IMR-90 (cell line): ENCODE results near the gene ZNF518B. TPM values are rescaled to one million over a fixed set of nuclear protein-coding genes. Genes with fewer than 3 reads are reported as not detected.

ENCODE experiments used
- ATAC-seq: fragments of 200-7000 bp; cut with Tn5 transposase; 2 replicates; pipeline ENCODE4 v1.9.1; 2020; ENCODE audit warnings: low read depth, mild to moderate bottlenecking, moderate library complexity
- BruUV-seq: library from RNA; stranded (reverse); fragments of 400-500 nt; replicated peaks from 2 replicates; lab custom pipeline; 2021; lab: Mats Ljungman, UMichigan
- CTCF ChIA-PET: fragments of 300-600 bp; formaldehyde crosslinking; extraction: SDS; loops from one replicate; lab custom pipeline; 2021; ENCODE audit warnings: antibody characterized with exemption; lab: Yijun Ruan, JAX
- POLR2A ChIA-PET: fragments of 300-600 bp; sonication (Branson Sonifier 250); formaldehyde crosslinking; loops from one replicate; lab custom pipeline; 2022; ENCODE audit warnings: antibody characterized with exemption; ENCODE audit not compliant: unreplicated experiment; lab: Charles Lee
- DNase-seq: peaks from one replicate; pipeline ENCODE4 v3.0.0; 2013
- H2AFZ ChIP-seq: replicated peaks from 2 replicates; pipeline ENCODE3; 2013; ENCODE audit warnings: low read length, mild to moderate bottlenecking; ENCODE audit not compliant: poor library complexity
- H2AK5ac ChIP-seq: 2 replicates; pipeline ENCODE4 v1.6.1; 2013; ENCODE audit warnings: low read depth, low read length, inconsistent platforms
- H2AK9ac ChIP-seq: replicated peaks from 2 replicates; pipeline ENCODE3; 2013; ENCODE audit warnings: mild to moderate bottlenecking, low read depth, low read length, moderate library complexity; ENCODE audit not compliant: poor library complexity
- H2BK120ac ChIP-seq: 2 replicates; pipeline ENCODE4 v1.6.1; 2013; ENCODE audit warnings: low read depth, low read length, inconsistent platforms
- H2BK15ac ChIP-seq: 3 replicates; pipeline ENCODE4 v1.6.1; 2013; ENCODE audit warnings: low read depth, low read length, inconsistent platforms
- H2BK20ac ChIP-seq: 2 replicates; pipeline ENCODE4 v1.6.1; 2013; ENCODE audit warnings: low read depth, mild to moderate bottlenecking, inconsistent platforms, low read length, moderate library complexity
- H2BK5ac ChIP-seq: 2 replicates; pipeline ENCODE4 v1.6.1; 2013; ENCODE audit warnings: mild to moderate bottlenecking, low read depth, low read length, inconsistent platforms; ENCODE audit not compliant: poor library complexity, severe bottlenecking
- H3K14ac ChIP-seq: replicated peaks from 2 replicates; pipeline ENCODE4 v1.6.1; 2013; ENCODE audit warnings: low read depth, low read length, inconsistent platforms
- H3K18ac ChIP-seq: 2 replicates; pipeline ENCODE4 v1.6.1; 2013; ENCODE audit warnings: low read depth, low read length, control low read depth
- H3K23ac ChIP-seq: 2 replicates; pipeline ENCODE4 v1.6.1; 2013; ENCODE audit warnings: low read depth, low read length, inconsistent platforms
- H3K27ac ChIP-seq: 2 replicates; pipeline ENCODE4 v1.5.1; 2013; ENCODE audit warnings: mild to moderate bottlenecking, control low read depth, low read length; ENCODE audit not compliant: insufficient read depth
- H3K27me3 ChIP-seq: 2 replicates; pipeline ENCODE4 v1.6.1; 2013; ENCODE audit warnings: low read length; ENCODE audit not compliant: control insufficient read depth, insufficient read depth
- H3K36me3 ChIP-seq: 2 replicates; pipeline ENCODE4 v1.6.1; 2013; ENCODE audit warnings: low read length, mixed read lengths; ENCODE audit not compliant: control insufficient read depth, insufficient read depth
- H3K4ac ChIP-seq: 2 replicates; pipeline ENCODE4 v1.6.1; 2013; ENCODE audit warnings: low read depth, low read length, inconsistent platforms
- H3K4me1 ChIP-seq: 2 replicates; pipeline ENCODE4 v1.6.1; 2013; ENCODE audit warnings: low read length, mixed read lengths; ENCODE audit not compliant: control insufficient read depth, insufficient read depth
- H3K4me2 ChIP-seq: 2 replicates; pipeline ENCODE4 v1.6.1; 2013; ENCODE audit warnings: low read depth, mild to moderate bottlenecking, control low read depth, low read length, moderate library complexity
- H3K4me3 ChIP-seq: 2 replicates; pipeline ENCODE4 v1.5.1; 2013; ENCODE audit warnings: low read depth, mild to moderate bottlenecking, control low read depth, low read length, moderate library complexity; ENCODE audit not compliant: insufficient read depth
- H3K56ac ChIP-seq: 2 replicates; pipeline ENCODE4 v1.6.1; 2013; ENCODE audit warnings: low read length, inconsistent platforms; ENCODE audit not compliant: insufficient read depth; ENCODE audit errors: extremely low read depth
- H3K79me1 ChIP-seq, 2 experiments: 2 replicates each; pipeline ENCODE4 v1.6.1; 2013; ENCODE audit warnings: low read length in 2 of 2, inconsistent platforms in 1 of 2, low read depth in 1 of 2
- H3K9ac ChIP-seq: 2 replicates; pipeline ENCODE4 v1.6.1; 2013; ENCODE audit warnings: low read depth, low read length, control low read depth
- H3K9me1 ChIP-seq: 2 replicates; pipeline ENCODE4 v1.6.1; 2013; ENCODE audit warnings: low read length, inconsistent platforms; ENCODE audit not compliant: insufficient read depth
- H3K9me3 ChIP-seq: 2 replicates; pipeline ENCODE4 v1.6.1; 2013; ENCODE audit warnings: low read length; ENCODE audit not compliant: control insufficient read depth, insufficient read depth
- H4K20me1 ChIP-seq: 2 replicates; pipeline ENCODE4 v1.6.1; 2013; ENCODE audit warnings: low read length, inconsistent platforms; ENCODE audit not compliant: insufficient read depth
- H4K5ac ChIP-seq: 2 replicates; pipeline ENCODE4 v1.6.1; 2013; ENCODE audit warnings: mild to moderate bottlenecking, low read depth, low read length, control low read depth
- H4K8ac ChIP-seq, 2 experiments: 2 replicates each; pipeline ENCODE4 v1.6.1; 2013; ENCODE audit warnings: low read depth in 2 of 2, low read length in 2 of 2, control low read depth in 1 of 2, inconsistent platforms in 1 of 2
- H4K91ac ChIP-seq: 2 replicates; pipeline ENCODE4 v1.6.1; 2013; ENCODE audit warnings: low read depth, low read length, inconsistent platforms; ENCODE audit not compliant: insufficient read depth
- RAD21 ChIP-seq: IDR thresholded peaks from 2 replicates; pipeline ENCODE4 v1.6.1; 2012; ENCODE audit warnings: low read length, improper control_type of control experiment
- SMC3 ChIP-seq: fragments of 150-350 bp; IDR thresholded peaks from 2 replicates; pipeline ENCODE4 v1.6.1; 2016; ENCODE audit warnings: low read depth, mild to moderate bottlenecking, antibody characterized with exemption, low read length, moderate library complexity
- WGBS, 2 experiments: methylation state at CpG; one replicate each; pipeline versions ENCODE4 v1.1.5 to v1.1.7; 2013; ENCODE audit warnings: missing lambda C conversion rate in 2 of 2; ENCODE audit not compliant: insufficient read length in 1 of 2; ENCODE audit errors: extremely low coverage in 2 of 2; 5-methylcytosine and 5-hydroxymethylcytosine counted together
- dilution Hi-C: fragments of 300-500 bp; cut with HindIII; formaldehyde crosslinking; loops from one replicate; pipeline ENCODE4 v1.14.3; 2018; ENCODE audit warnings: low sequenced_read_pairs; ENCODE audit not compliant: unreplicated experiment
- in situ Hi-C: fragments of 300-500 bp; cut with MboI; formaldehyde crosslinking; loops from 3 replicates; pipeline ENCODE4 v1.14.3; 2019; ENCODE audit warnings: low sequenced_read_pairs, inconsistent platforms, mixed read lengths
- intact Hi-C: fragments of 100-400 bp; cut with micrococcal nuclease; formaldehyde crosslinking; loops from 2 replicates; pipeline ENCODE4 v1.10.0; 2022
- polyA plus RNA-seq, 3 experiments: library from polyadenylated mRNA; depleted of rRNA; stranded (reverse); fragments of >200 nt; gene quantifications; 2 replicates each; pipeline ENCODE4 v1.2.3, GENCODE V29; 2012; ENCODE audit warnings: low replicate concordance in 1 of 3
- total RNA-seq: library from RNA; depleted of rRNA; stranded (reverse); fragments of >200 nt; gene quantifications from 2 replicates; pipeline ENCODE4 v1.2.3, GENCODE V29; 2012
- TF ChIP-seq, protein P1 (sequence below): conservative IDR thresholded peaks from 2 replicates; pipeline ENCODE4 v1.5.1; 2012; ENCODE audit warnings: mild to moderate bottlenecking, low read depth, low read length, improper control_type of control experiment

Gene ZNF518B
- total and polyA plus RNA-seq, 2 of the 4 experiments (the other 2 are of a cell fraction): 7.3 to 56.8 TPM

GRCh38 chr4:10461091-10461849, 4.0 kb upstream of the ZNF518B start:
- Histone ChIP-seq H3K56ac (no peak overlapping the region), H3K9me3 (peaks cover 7% of the 10 kb centered on the region; the same call in 1 of the 2 replicates), H3K4me2 (peak overlapping the region; percentile 87), H3K4me3 (peak overlapping the region; percentile 36), H3K27me3 (peaks cover 13% of the 10 kb centered on the region), H3K27ac (no peak overlapping the region), H3K9me1 (no peaks in the 10 kb centered on the region), H3K9ac (peak overlapping the region; percentile 26; the same call in 1 of the 2 replicates), H2AK9ac (no peak overlapping the region), H3K4me1 (no peaks in the 10 kb centered on the region), H3K18ac (no peak overlapping the region), H3K79me1 (peaks cover 2 to 3% of the 10 kb centered on the region in 2 experiments; a peak in 3 of 4 replicates), H2AFZ (peak overlapping the region; percentile 91), H4K91ac (no peak overlapping the region; the same call in 1 of the 2 replicates), H3K23ac (no peak overlapping the region), H4K5ac (no peak overlapping the region), H2BK15ac (no peak overlapping the region), H3K36me3 (no peaks in the 10 kb centered on the region), H4K20me1 (no peaks in the 10 kb centered on the region), H3K4ac (no peak overlapping the region), H2BK5ac (no peak overlapping the region), H2AK5ac (no peak overlapping the region), H2BK120ac (no peak overlapping the region), H3K14ac (no peak overlapping the region), H2BK20ac (no peak overlapping the region), H4K8ac (peak overlapping the region in 1 of 2 experiments; percentile 59; a peak in 2 of 4 replicates)
- DNase-seq (peak; percentile 57), ATAC-seq (peak; percentile 88)
- ChIA-PET CTCF (interaction anchor here (0.6 to 2.0 kb wide), 5 partner anchors 13 to 90 kb away, joined by 3 to 10 read pairs (median 5); no protein-coding TSS in a partner anchor), POLR2A (no interaction called here)
- 5% methylated on average over 38 of the region's 72 CpGs; no CpG with 5 or more reads in 1 of the 2 experiments for WGBS, 2 experiments
- dilution Hi-C loops: no loop called here
- BruUV-seq: no TSS peak
- peak; percentile 60 for TF ChIP-seq RAD21
- TF ChIP-seq, protein P1, sequence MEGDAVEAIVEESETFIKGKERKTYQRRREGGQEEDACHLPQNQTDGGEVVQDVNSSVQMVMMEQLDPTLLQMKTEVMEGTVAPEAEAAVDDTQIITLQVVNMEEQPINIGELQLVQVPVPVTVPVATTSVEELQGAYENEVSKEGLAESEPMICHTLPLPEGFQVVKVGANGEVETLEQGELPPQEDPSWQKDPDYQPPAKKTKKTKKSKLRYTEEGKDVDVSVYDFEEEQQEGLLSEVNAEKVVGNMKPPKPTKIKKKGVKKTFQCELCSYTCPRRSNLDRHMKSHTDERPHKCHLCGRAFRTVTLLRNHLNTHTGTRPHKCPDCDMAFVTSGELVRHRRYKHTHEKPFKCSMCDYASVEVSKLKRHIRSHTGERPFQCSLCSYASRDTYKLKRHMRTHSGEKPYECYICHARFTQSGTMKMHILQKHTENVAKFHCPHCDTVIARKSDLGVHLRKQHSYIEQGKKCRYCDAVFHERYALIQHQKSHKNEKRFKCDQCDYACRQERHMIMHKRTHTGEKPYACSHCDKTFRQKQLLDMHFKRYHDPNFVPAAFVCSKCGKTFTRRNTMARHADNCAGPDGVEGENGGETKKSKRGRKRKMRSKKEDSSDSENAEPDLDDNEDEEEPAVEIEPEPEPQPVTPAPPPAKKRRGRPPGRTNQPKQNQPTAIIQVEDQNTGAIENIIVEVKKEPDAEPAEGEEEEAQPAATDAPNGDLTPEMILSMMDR: peak; percentile 85
- no peak for TF ChIP-seq SMC3
- in situ Hi-C loops: no loop called here
- intact Hi-C loops: no loop called here
